Skeletal muscle tissue (tissue), 4 donors: ENCODE data around the gene BACH2. TPM values are rescaled to one million over a fixed set of nuclear protein-coding genes. Genes with fewer than 3 reads are reported as not detected.
"Not testable (repeated sequence)": the region's sequence is repeated elsewhere in the genome, so short reads cannot be mapped to it uniquely, and the experiment has no call there.

Experiments
- H3K27ac ChIP-seq: one replicate; pipeline ENCODE4 v1.7.0; 2013; ENCODE audit warnings: mild to moderate bottlenecking, low read depth, low read length, inconsistent platforms
- H3K27me3 ChIP-seq, 3 donors: one replicate each; pipeline ENCODE4 v1.7.0; 2013; ENCODE audit warnings: low read length in 3 of 3; ENCODE audit not compliant: control insufficient read depth in 3 of 3, insufficient read depth in 3 of 3
- H3K36me3 ChIP-seq, 3 donors: one replicate each; pipeline ENCODE4 v1.7.0; 2013; ENCODE audit warnings: low read length in 3 of 3; ENCODE audit not compliant: control insufficient read depth in 3 of 3, insufficient read depth in 3 of 3
- H3K4me1 ChIP-seq, 3 donors: one replicate each; pipeline ENCODE4 v1.7.0; 2013; ENCODE audit warnings: low read length in 3 of 3, mild to moderate bottlenecking in 3 of 3; ENCODE audit not compliant: control insufficient read depth in 3 of 3, insufficient read depth in 3 of 3
- H3K4me3 ChIP-seq, 3 donors: one replicate each; pipeline ENCODE4 v1.7.0; 2013; ENCODE audit warnings: low read length in 3 of 3
- H3K9ac ChIP-seq, 3 donors: one replicate each; pipeline ENCODE4 v1.7.0; 2013; ENCODE audit warnings: low read length in 3 of 3, mild to moderate bottlenecking in 3 of 3, moderate library complexity in 2 of 3, low read depth in 1 of 3
- H3K9me3 ChIP-seq, 3 donors: one replicate each; pipeline ENCODE4 v1.7.0; 2013; ENCODE audit warnings: low read length in 3 of 3; ENCODE audit not compliant: control insufficient read depth in 3 of 3
- total RNA-seq: library from RNA; depleted of rRNA; stranded (reverse); fragments of >200 nt; gene quantifications from one replicate; pipeline ENCODE4 v1.2.3, GENCODE V29; 2014
- donor health status: Osteomylitis.

Gene BACH2
- total RNA-seq, 1 donor from 2014 or later = 3.7 TPM

- Histone ChIP-seq H3K36me3 (no peaks in the 10 kb centered on the region), H3K9ac (no peak overlapping the region), H3K4me3 (no peak overlapping the region), H3K27me3 (no peaks in the 10 kb centered on the region), H3K4me1 (peaks cover 5 to 22% (median 12%) of the 10 kb centered on the region in 3 donors), H3K9me3 (no peaks in the 10 kb centered on the region), H3K27ac (no peak overlapping the region)
Observed at GRCh38 chr6:90124874-90125510, 171.7 kb downstream of the BACH2 start.

- H3K9ac ChIP-seq = no peak overlapping the region
- no peaks in the 10 kb centered on the region for H3K27me3 ChIP-seq
- no peak overlapping the region for H3K4me3 ChIP-seq
- no peaks in the 10 kb centered on the region for H3K36me3 ChIP-seq
- H3K9me3 ChIP-seq = no peaks in the 10 kb centered on the region
- peaks cover 5 to 22% (median 12%) of the 10 kb centered on the region in 3 donors for H3K4me1 ChIP-seq
- no peak overlapping the region for H3K27ac ChIP-seq
Observed at GRCh38 chr6:90123831-90124230, 172.8 kb downstream of the BACH2 start.

- peak overlapping the region in 2 of 3 donors; percentile 4 to 32 for H3K9ac ChIP-seq
- peak overlapping the region; percentile 62 for H3K27ac ChIP-seq
- H3K4me1 ChIP-seq = peaks cover 5 to 22% (median 12%) of the 10 kb centered on the region in 3 donors
- no peaks in the 10 kb centered on the region for H3K36me3 ChIP-seq
- no peaks in the 10 kb centered on the region for H3K9me3 ChIP-seq
- no peak overlapping the region for H3K4me3 ChIP-seq
- no peaks in the 10 kb centered on the region for H3K27me3 ChIP-seq
Observed at GRCh38 chr6:90121982-90122381, 174.7 kb downstream of the BACH2 start.

GRCh38 chr6:90120327-90120726 is 176.3 kb downstream of the BACH2 start:
- H3K4me1 ChIP-seq = peaks cover 3 to 8% (median 5%) of the 10 kb centered on the region in 3 donors
- H3K27me3 ChIP-seq = no peaks in the 10 kb centered on the region
- H3K9ac ChIP-seq = no peak overlapping the region
- no peaks in the 10 kb centered on the region for H3K36me3 ChIP-seq
- H3K4me3 ChIP-seq = no peak overlapping the region
- H3K9me3 ChIP-seq = no peaks in the 10 kb centered on the region
- H3K27ac ChIP-seq = no peak overlapping the region

- Histone ChIP-seq H3K27me3 (no peaks in the 10 kb centered on the region), H3K9me3 (no peaks in the 10 kb centered on the region), H3K9ac (no peak overlapping the region), H3K36me3 (no peaks in the 10 kb centered on the region), H3K27ac (no peak overlapping the region), H3K4me3 (no peak overlapping the region), H3K4me1 (peaks cover 2 to 5% (median 4%) of the 10 kb centered on the region in 3 donors)
Observed at GRCh38 chr6:90119618-90120017, 177.0 kb downstream of the BACH2 start.

GRCh38 chr6:90118581-90118980 is 178.1 kb downstream of the BACH2 start:
- no peak overlapping the region for H3K27ac ChIP-seq
- no peaks in the 10 kb centered on the region for H3K9me3 ChIP-seq
- H3K9ac ChIP-seq = no peak overlapping the region
- H3K36me3 ChIP-seq = no peaks in the 10 kb centered on the region
- no peak overlapping the region for H3K4me3 ChIP-seq
- peaks cover 2 to 5% (median 4%) of the 10 kb centered on the region in 3 donors for H3K4me1 ChIP-seq
- no peaks in the 10 kb centered on the region for H3K27me3 ChIP-seq

GRCh38 chr6:90118069-90118468 is 178.6 kb downstream of the BACH2 start:
- Histone ChIP-seq H3K36me3 (no peaks in the 10 kb centered on the region), H3K4me3 (no peak overlapping the region)

GRCh38 chr6:90116126-90116525 is 180.5 kb downstream of the BACH2 start:
- H3K4me3 ChIP-seq, H3K36me3 ChIP-seq, H3K27ac ChIP-seq, H3K27me3 ChIP-seq, H3K4me1 ChIP-seq, H3K9me3 ChIP-seq, H3K9ac ChIP-seq: not testable (repeated sequence)

More at GRCh38 chr6:90118069-90118468, 178.6 kb downstream of the BACH2 start:
- Histone ChIP-seq H3K27me3 (no peaks in the 10 kb centered on the region), H3K4me1 (peaks cover 2 to 5% (median 4%) of the 10 kb centered on the region in 3 donors), H3K27ac (no peak overlapping the region), H3K9me3 (no peaks in the 10 kb centered on the region), H3K9ac (no peak overlapping the region)

GRCh38 chr6:90113389-90113788 is 183.3 kb downstream of the BACH2 start:
- Histone ChIP-seq H3K9ac (no peak overlapping the region), H3K9me3 (no peaks in the 10 kb centered on the region), H3K4me3 (no peak overlapping the region)

GRCh38 chr6:90111387-90111786 is 185.3 kb downstream of the BACH2 start:
- Histone ChIP-seq H3K4me1 (no peaks in the 10 kb centered on the region), H3K27ac (no peak overlapping the region), H3K9ac (no peak overlapping the region), H3K4me3 (no peak overlapping the region), H3K27me3 (no peaks in the 10 kb centered on the region), H3K9me3 (no peaks in the 10 kb centered on the region), H3K36me3 (no peaks in the 10 kb centered on the region)

More at GRCh38 chr6:90113389-90113788, 183.3 kb downstream of the BACH2 start:
- H3K4me1 ChIP-seq = no peaks in the 10 kb centered on the region
- no peak overlapping the region for H3K27ac ChIP-seq
- no peaks in the 10 kb centered on the region for H3K27me3 ChIP-seq
- no peaks in the 10 kb centered on the region for H3K36me3 ChIP-seq
